A549 (cell line): ENCODE results near the gene MGMT.

Experiments
- JUN ChIP-seq, 2 experiments: fragments of >200 bp; sonication (Bioruptor Twin); formaldehyde crosslinking; IDR thresholded peaks; 2 replicates in 1 of 2; 3 replicates in 1 of 2; pipeline ENCODE4 v1.6.1; 2016 to 2017
- TF ChIP-seq, protein P1 (sequence below): fragments of >200 bp; sonication (Bioruptor Twin); formaldehyde crosslinking; IDR thresholded peaks from 3 replicates; pipeline ENCODE4 v1.5.1; 2016
- TF ChIP-seq, protein P2 (sequence below): IDR thresholded peaks from 2 replicates; pipeline ENCODE4 v1.6.1; 2012; ENCODE audit warnings: low read depth, borderline replicate concordance

DNA sequence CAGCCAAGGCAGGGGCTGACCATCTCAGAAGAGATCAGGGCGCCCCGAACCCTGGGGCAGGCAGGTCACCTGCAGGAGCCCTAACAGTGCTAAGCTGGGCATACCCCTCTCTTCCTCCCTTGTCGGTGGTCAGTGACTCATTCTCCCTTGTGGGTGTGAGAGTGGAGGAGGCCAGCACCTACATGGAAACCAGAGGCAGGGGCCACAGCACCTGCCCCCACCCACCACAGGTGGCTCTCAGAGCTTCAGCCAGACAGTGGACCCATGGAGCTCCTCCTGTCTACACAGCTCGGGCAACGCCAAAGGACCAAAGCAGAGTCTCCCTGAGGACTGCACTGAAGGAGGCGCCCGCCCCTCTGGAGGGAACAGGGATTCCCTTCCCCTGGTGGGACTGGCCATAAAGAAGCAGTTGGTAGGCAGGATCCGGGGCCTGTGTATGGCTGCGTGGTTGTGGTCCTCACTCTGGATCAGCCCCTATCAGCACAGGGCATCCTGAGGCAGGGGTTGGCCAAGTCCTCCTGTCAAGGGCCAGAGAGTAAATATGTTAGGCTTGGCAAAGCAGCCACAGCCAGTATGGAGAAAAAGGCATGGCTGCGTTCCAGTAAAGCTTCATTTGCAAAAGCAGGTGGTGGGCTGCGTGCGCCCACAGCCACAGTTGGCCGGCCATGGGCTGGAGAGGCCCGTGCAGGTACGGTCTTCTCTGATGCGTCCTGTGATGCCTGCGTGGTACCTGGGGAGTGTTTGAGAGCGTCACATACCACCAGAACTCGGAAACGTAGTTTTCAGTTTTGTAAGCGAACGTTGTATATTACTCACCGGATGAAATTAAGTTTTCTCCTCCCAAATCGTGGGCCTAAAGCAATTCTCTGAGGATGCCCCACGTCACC lies 298.9 kb downstream of the MGMT start:
- TF ChIP-seq, protein P1, sequence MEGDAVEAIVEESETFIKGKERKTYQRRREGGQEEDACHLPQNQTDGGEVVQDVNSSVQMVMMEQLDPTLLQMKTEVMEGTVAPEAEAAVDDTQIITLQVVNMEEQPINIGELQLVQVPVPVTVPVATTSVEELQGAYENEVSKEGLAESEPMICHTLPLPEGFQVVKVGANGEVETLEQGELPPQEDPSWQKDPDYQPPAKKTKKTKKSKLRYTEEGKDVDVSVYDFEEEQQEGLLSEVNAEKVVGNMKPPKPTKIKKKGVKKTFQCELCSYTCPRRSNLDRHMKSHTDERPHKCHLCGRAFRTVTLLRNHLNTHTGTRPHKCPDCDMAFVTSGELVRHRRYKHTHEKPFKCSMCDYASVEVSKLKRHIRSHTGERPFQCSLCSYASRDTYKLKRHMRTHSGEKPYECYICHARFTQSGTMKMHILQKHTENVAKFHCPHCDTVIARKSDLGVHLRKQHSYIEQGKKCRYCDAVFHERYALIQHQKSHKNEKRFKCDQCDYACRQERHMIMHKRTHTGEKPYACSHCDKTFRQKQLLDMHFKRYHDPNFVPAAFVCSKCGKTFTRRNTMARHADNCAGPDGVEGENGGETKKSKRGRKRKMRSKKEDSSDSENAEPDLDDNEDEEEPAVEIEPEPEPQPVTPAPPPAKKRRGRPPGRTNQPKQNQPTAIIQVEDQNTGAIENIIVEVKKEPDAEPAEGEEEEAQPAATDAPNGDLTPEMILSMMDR: no peak
- no peak for TF ChIP-seq JUN (IDR thresholded peaks at IDR 0.05)
- TF ChIP-seq, protein P2, sequence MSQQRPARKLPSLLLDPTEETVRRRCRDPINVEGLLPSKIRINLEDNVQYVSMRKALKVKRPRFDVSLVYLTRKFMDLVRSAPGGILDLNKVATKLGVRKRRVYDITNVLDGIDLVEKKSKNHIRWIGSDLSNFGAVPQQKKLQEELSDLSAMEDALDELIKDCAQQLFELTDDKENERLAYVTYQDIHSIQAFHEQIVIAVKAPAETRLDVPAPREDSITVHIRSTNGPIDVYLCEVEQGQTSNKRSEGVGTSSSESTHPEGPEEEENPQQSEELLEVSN: no peak
